ENCODE results near the gene GPC4. TPM values are rescaled to one million over a fixed set of nuclear protein-coding genes. Genes with fewer than 3 reads are reported as not detected.
"Not testable (repeated sequence)": the region's sequence is repeated elsewhere in the genome, so short reads cannot be mapped to it uniquely, and the experiment has no call there.

GPC4 gene
- total and polyA plus RNA-seq, 11 donors: 1.6 to 9.0 (median 5.7) TPM

DNA sequence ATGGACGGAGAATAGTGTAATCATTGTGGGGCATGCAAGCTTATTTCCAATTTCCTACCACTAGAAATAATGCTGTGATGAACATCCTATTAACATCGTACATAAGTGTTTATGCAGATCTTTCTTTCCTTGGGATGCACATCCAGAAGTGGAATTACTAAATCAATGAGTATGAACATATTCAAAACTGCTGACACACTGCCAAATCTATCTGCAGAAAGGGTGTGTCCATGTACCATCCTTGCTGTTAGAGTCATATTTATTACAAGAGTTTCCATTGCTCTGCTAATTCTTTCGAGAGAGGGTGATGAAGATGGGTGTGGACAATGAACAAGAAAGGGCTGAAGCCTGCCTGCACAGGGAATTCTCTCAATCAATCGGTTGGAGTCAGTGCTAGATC lies 82.6 kb downstream of the GPC4 start:
- ATAC-seq (no peak), DNase-seq (no peak)
- H3K9me3 ChIP-seq: no peaks in the 10 kb centered on the region
- no peak overlapping the region for H3K4me3 ChIP-seq
- 76 to 90% (median 81%) methylated on average over 4 of the region's 4 CpGs for WGBS, 4 donors
- H3K27ac ChIP-seq: no peak overlapping the region
- no peak for TF ChIP-seq POLR2A (IDR thresholded peaks at IDR 0.05)
- TF ChIP-seq, protein P1, sequence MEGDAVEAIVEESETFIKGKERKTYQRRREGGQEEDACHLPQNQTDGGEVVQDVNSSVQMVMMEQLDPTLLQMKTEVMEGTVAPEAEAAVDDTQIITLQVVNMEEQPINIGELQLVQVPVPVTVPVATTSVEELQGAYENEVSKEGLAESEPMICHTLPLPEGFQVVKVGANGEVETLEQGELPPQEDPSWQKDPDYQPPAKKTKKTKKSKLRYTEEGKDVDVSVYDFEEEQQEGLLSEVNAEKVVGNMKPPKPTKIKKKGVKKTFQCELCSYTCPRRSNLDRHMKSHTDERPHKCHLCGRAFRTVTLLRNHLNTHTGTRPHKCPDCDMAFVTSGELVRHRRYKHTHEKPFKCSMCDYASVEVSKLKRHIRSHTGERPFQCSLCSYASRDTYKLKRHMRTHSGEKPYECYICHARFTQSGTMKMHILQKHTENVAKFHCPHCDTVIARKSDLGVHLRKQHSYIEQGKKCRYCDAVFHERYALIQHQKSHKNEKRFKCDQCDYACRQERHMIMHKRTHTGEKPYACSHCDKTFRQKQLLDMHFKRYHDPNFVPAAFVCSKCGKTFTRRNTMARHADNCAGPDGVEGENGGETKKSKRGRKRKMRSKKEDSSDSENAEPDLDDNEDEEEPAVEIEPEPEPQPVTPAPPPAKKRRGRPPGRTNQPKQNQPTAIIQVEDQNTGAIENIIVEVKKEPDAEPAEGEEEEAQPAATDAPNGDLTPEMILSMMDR (IDR thresholded peaks at IDR 0.05): no peak
- peaks cover 0 to 7% (median 0%) of the 10 kb centered on the region in 9 donors for H3K27me3 ChIP-seq
- intact Hi-C loops (cut with DNase I): loop anchor here in 3 of 10 donors (5.0 to 10.0 kb wide), 2 partner anchors 340 to 342 kb away; no protein-coding TSS in a partner anchor
- H3K4me1 ChIP-seq: no peaks in the 10 kb centered on the region
- H3K36me3 ChIP-seq: no peaks in the 10 kb centered on the region

- no peak for ATAC-seq
- H3K9me3 ChIP-seq: no peaks in the 10 kb centered on the region
- peaks cover 0 to 7% (median 0%) of the 10 kb centered on the region in 9 donors for H3K27me3 ChIP-seq
- no peaks in the 10 kb centered on the region for H3K36me3 ChIP-seq
- 69 to 90% (median 80%) methylated on average over 4 of the region's 4 CpGs for WGBS, 4 donors
- DNase-seq: no peak
- TF ChIP-seq, protein P1 (IDR thresholded peaks at IDR 0.05): no peak
- no peak for TF ChIP-seq POLR2A (IDR thresholded peaks at IDR 0.05)
- intact Hi-C loops (cut with DNase I): loop anchor here in 3 of 10 donors (5.0 to 10.0 kb wide), 2 partner anchors 341 to 344 kb away; no protein-coding TSS in a partner anchor
- H3K4me3 ChIP-seq: no peak overlapping the region
- H3K27ac ChIP-seq: no peak overlapping the region
- no peaks in the 10 kb centered on the region for H3K4me1 ChIP-seq
Measured at GRCh38 chrX:133330956-133331355, 84.3 kb downstream of the GPC4 start.

GRCh38 chrX:133325422-133325821 lies 89.9 kb downstream of the GPC4 start:
- H3K4me3 ChIP-seq: no peak overlapping the region
- no peaks in the 10 kb centered on the region for H3K4me1 ChIP-seq
- ATAC-seq (no peak), DNase-seq (no peak)
- intact Hi-C loops (cut with DNase I): no loop called here
- H3K27ac ChIP-seq: no peak overlapping the region
- no peaks in the 10 kb centered on the region for H3K36me3 ChIP-seq
- H3K9me3 ChIP-seq: no peaks in the 10 kb centered on the region
- no peaks in the 10 kb centered on the region for H3K27me3 ChIP-seq
- TF ChIP-seq, protein P1 (IDR thresholded peaks at IDR 0.05): no peak
- TF ChIP-seq POLR2A (IDR thresholded peaks at IDR 0.05): no peak

GRCh38 chrX:133323431-133323830 lies 91.9 kb downstream of the GPC4 start:
- TF ChIP-seq, protein P1 (IDR thresholded peaks at IDR 0.05): no peak
- no peak for TF ChIP-seq POLR2A (IDR thresholded peaks at IDR 0.05)
- Histone ChIP-seq H3K36me3 (no peaks in the 10 kb centered on the region), H3K27me3 (no peaks in the 10 kb centered on the region), H3K9me3 (no peaks in the 10 kb centered on the region), H3K4me1 (no peaks in the 10 kb centered on the region), H3K4me3 (no peak overlapping the region), H3K27ac (no peak overlapping the region)
- no peak for ATAC-seq
- intact Hi-C loops (cut with DNase I): no loop called here
- 69 to 85% (median 81%) methylated on average over 2 of the region's 2 CpGs for WGBS, 4 donors
- no peak for DNase-seq

DNA sequence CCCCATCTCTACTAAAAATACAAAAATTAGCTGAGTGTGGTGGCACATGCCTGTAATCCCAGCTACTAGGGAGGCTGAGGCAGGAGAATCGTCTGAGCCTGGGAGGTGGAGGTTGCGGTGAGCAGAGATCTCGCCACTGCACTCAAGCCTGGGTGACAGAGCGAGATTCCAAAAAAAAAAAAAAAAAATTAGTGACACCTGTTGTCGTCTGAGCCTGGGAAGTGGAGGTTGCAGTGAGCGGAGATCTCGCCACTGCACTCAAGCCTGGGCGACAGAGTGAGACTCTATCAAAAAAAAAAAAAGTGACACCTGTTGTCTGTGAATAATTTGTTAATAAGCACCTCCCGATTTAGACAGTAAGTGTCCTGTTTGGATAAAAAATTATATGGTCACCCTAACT lies 93.0 kb downstream of the GPC4 start:
- H3K4me1 ChIP-seq; H3K27ac ChIP-seq; H3K4me3 ChIP-seq; intact Hi-C loops (cut with DNase I); DNase-seq; ATAC-seq; H3K36me3 ChIP-seq; H3K9me3 ChIP-seq; H3K27me3 ChIP-seq: not testable (repeated sequence)
- 81 to 96% (median 91%) methylated on average over 9 of the region's 9 CpGs for WGBS, 4 donors
